HepG2 (cell line): ENCODE results near the gene VPS13D. TPM values are rescaled to one million over a fixed set of nuclear protein-coding genes. Genes with fewer than 3 reads are reported as not detected.

Experiments
- ETV5 ChIP-seq: IDR thresholded peaks from 2 replicates; pipeline ENCODE4 v1.6.1; 2018; ENCODE audit warnings: missing biosample characterization, missing genetic modification reagents, inconsistent platforms, borderline replicate concordance
- HHEX ChIP-seq: IDR thresholded peaks from 2 replicates; pipeline ENCODE4 v1.6.1; 2016; ENCODE audit warnings: control low read depth
- HNRNPH1 ChIP-seq: fragments of 200-400 bp; formaldehyde crosslinking; optimal IDR thresholded peaks from 2 replicates; pipeline ENCODE3; 2017; ENCODE audit warnings: mild to moderate bottlenecking, low read depth, low read length
- ZBTB20 ChIP-seq: sonication (generic); formaldehyde crosslinking; IDR thresholded peaks from 2 replicates; pipeline ENCODE4 v1.8.1; 2023; ENCODE audit warnings: missing genetic modification reagents, low read depth, mild to moderate bottlenecking, borderline replicate concordance
- ZNF280D ChIP-seq: sonication (generic); formaldehyde crosslinking; IDR thresholded peaks from 2 replicates; pipeline ENCODE4 v1.5.1; 2020; ENCODE audit warnings: mild to moderate bottlenecking, missing genetic modification reagents
- ZNF317 ChIP-seq: sonication (generic); formaldehyde crosslinking; IDR thresholded peaks from 2 replicates; pipeline ENCODE4 v1.5.0; 2020; ENCODE audit warnings: mild to moderate bottlenecking, missing genetic modification reagents
- ZNF441 ChIP-seq: sonication (generic); formaldehyde crosslinking; IDR thresholded peaks from 2 replicates; pipeline ENCODE4 v1.7.0; 2021; ENCODE audit warnings: missing genetic modification reagents, borderline replicate concordance
- ZNF776 ChIP-seq: sonication (generic); formaldehyde crosslinking; IDR thresholded peaks from 2 replicates; pipeline ENCODE4 v1.4.0; 2020; ENCODE audit warnings: mild to moderate bottlenecking, missing genetic modification reagents
- ZNF792 ChIP-seq: IDR thresholded peaks from 2 replicates; pipeline ENCODE4 v1.6.1; 2016
- polyA plus RNA-seq, 8 experiments: library from polyadenylated mRNA; depleted of rRNA in 3 of 8; stranded (reverse) in 7 of 8; unstranded in 1 of 8; fragments of >200 nt; fragmentation: Illumina TruSeq in 4 of 8; extraction: Trizol in 4 of 8; gene quantifications; 2 replicates each; pipeline versions ENCODE4 v1.2.1 to v1.2.3, GENCODE V29; 2011 to 2016; ENCODE audit warnings: low read depth in 4 of 8, missing spikeins in 1 of 8, mixed read lengths in 1 of 8; ENCODE audit not compliant: insufficient read depth in 1 of 8
- total RNA-seq, 5 experiments: library from RNA; depleted of rRNA; stranded (reverse); fragments of >200 nt; fragmentation: Illumina TruSeq; extraction: Trizol; gene quantifications; 2 replicates each; pipeline ENCODE4 v1.2.3, GENCODE V29; 2016; ENCODE audit warnings: low read depth in 1 of 5
- TF ChIP-seq, protein P1 (sequence below): sonication (generic); formaldehyde crosslinking; IDR thresholded peaks from 2 replicates; pipeline ENCODE4 v1.8.0; 2022; ENCODE audit warnings: mild to moderate bottlenecking, missing genetic modification reagents, moderate library complexity

Gene VPS13D
- total and polyA plus RNA-seq, 2 of the 13 experiments (the other 11 are each of a cell fraction or from before 2014, with no cell fraction given), result 8.6 to 13.9 TPM

DNA sequence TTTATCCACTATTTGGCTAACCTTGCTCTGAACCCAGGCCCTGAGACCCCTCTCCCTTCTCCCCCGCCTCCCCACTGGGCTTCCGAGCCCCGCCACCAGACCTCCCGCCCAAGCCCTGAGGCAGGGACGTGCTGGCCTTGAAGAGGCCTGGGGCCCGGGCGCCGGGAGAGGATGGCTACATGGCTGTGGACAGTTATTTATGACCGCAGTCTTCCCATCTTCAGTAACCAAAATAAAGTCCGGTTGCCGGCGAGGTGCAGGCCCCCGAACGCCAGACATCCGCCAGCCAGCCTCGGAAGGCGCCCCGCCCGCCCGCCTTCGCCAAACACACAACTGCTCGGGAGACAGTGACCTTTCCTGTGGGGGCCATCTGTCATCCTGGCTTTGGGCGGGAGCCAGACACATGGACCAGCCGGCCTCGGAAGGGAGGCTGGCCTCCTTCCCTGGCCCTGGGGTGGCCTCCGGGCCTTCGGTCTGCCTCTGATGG, 319.2 kb downstream of the VPS13D start (continued):
- no peak for TF ChIP-seq ZNF280D (CRISPR knock-in tag)
- no peak for TF ChIP-seq ZNF441 (CRISPR knock-in tag)
- TF ChIP-seq HNRNPH1, result no peak
- 0 out of 2 replicates have a peak, but pooled peaks have one; percentile 10 for TF ChIP-seq ETV5 (CRISPR knock-in tag)
- TF ChIP-seq ZNF317 (CRISPR knock-in tag), result peak; percentile 8; the same call in 1 of the 2 replicates
- TF ChIP-seq, protein P1, sequence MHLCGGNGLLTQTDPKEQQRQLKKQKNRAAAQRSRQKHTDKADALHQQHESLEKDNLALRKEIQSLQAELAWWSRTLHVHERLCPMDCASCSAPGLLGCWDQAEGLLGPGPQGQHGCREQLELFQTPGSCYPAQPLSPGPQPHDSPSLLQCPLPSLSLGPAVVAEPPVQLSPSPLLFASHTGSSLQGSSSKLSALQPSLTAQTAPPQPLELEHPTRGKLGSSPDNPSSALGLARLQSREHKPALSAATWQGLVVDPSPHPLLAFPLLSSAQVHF, result no peak
- TF ChIP-seq ZNF776 (CRISPR knock-in tag), result 0 out of 2 replicates have a peak, but pooled peaks have one; percentile 29
- 0 out of 2 replicates have a peak, but pooled peaks have one; percentile 24 for TF ChIP-seq ZNF792 (CRISPR knock-in tag)
- TF ChIP-seq ZBTB20 (CRISPR knock-in tag), result no peak
- no peak for TF ChIP-seq HHEX (CRISPR knock-in tag)
